Mesodermal cell (in vitro differentiated cells): ENCODE data around the gene LRRC4C.

Experiments
- H3K27ac ChIP-seq: 2 replicates; pipeline ENCODE4 v1.7.0; 2013; ENCODE audit warnings: mild to moderate bottlenecking, low read depth, low read length, moderate library complexity; ENCODE audit not compliant: severe bottlenecking
- H3K36me3 ChIP-seq: 2 replicates; pipeline ENCODE4 v1.7.1; 2013; ENCODE audit warnings: mild to moderate bottlenecking, low read length, moderate library complexity; ENCODE audit not compliant: control insufficient read depth, insufficient read depth
- H3K4me1 ChIP-seq: one replicate; pipeline ENCODE4 v1.7.1; 2013; ENCODE audit warnings: mild to moderate bottlenecking, low read length; ENCODE audit not compliant: insufficient read depth, control insufficient read depth, poor library complexity, severe bottlenecking
- H3K4me3 ChIP-seq: 2 replicates; pipeline ENCODE4 v1.7.0; 2013; ENCODE audit warnings: low read length, control low read depth, mild to moderate bottlenecking; ENCODE audit not compliant: insufficient read depth, poor library complexity, severe bottlenecking; ENCODE audit errors: extremely low read depth
- H3K9me3 ChIP-seq: 2 replicates; pipeline ENCODE4 v1.7.1; 2013; ENCODE audit warnings: mild to moderate bottlenecking, low read length, moderate library complexity; ENCODE audit not compliant: control insufficient read depth
- WGBS, 2 experiments: methylation state at CpG; one replicate each; pipeline ENCODE4 v1.1.5; 2013; ENCODE audit warnings: missing lambda C conversion rate in 2 of 2; ENCODE audit not compliant: insufficient coverage in 2 of 2; 5-methylcytosine and 5-hydroxymethylcytosine counted together

LRRC4C gene

DNA sequence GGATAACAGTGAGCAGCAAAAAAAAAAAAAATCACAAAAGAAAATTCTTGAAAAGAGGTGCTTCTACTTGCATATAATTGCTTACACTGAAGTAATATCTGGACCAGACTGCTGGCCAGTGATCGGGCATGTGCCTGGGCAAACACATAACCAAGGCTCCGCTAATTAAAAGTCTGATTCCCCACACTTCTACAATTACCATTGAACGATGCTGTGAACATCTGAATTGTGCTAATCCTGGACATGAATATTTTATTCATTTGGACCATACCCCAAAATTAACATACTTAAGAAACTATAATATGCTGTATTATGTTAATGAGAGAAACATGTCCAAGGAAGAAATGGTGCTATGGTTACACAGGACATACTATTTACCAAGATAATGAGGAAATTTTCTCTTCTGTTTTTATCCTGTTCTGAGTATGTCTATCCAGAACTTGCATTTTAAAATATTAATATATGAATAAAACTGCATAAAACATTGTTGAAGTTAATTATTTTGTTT lies 69.8 kb downstream of the LRRC4C start:
- Histone ChIP-seq H3K36me3 (no peaks in the 10 kb centered on the region), H3K4me1 (peaks cover 13% of the 10 kb centered on the region), H3K4me3 (no peak overlapping the region), H3K27ac (no peak overlapping the region), H3K9me3 (no peaks in the 10 kb centered on the region)
- WGBS, 2 experiments, result 60 to 90% methylated on average over 1 of the region's 3 CpGs

GRCh38 chr11:41384329-41384728 lies 75.1 kb downstream of the LRRC4C start:
- no CpG with 5 or more reads among the region's 1 CpG for WGBS, 2 experiments
- H3K4me1 ChIP-seq, result peaks cover 7% of the 10 kb centered on the region

GRCh38 chr11:41383768-41384167 lies 75.7 kb downstream of the LRRC4C start:
- Histone ChIP-seq H3K9me3 (no peaks in the 10 kb centered on the region), H3K4me3 (no peak overlapping the region), H3K27ac (no peak overlapping the region), H3K4me1 (peaks cover 7% of the 10 kb centered on the region), H3K36me3 (no peaks in the 10 kb centered on the region)
- 94% methylated on average over 2 of the region's 3 CpGs; no CpG with 5 or more reads in 1 of the 2 experiments for WGBS, 2 experiments

More at GRCh38 chr11:41384329-41384728, 75.1 kb downstream of the LRRC4C start:
- Histone ChIP-seq H3K9me3 (no peaks in the 10 kb centered on the region), H3K4me3 (no peak overlapping the region), H3K27ac (no peak overlapping the region), H3K36me3 (no peaks in the 10 kb centered on the region)

DNA sequence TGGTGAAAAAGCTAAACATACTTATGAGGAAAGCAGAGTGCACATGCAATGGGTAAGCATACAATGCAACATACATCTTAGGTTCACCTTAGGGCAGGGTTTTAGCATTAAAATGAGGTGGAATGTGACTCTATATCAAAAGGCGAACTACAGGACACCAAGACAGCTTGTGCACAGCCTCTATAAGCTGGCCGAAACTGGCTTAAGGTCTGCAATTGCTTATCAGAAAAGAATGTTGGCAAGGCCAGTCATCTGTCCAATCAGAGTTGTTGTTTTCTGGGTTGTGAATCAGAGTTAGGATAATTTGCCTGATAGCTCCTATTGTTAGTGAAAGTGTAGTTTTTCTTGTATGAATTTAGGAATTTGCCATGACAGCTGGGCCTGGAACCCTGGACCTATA lies 76.5 kb downstream of the LRRC4C start:
- H3K4me1 ChIP-seq, result peaks cover 7% of the 10 kb centered on the region
- no peak overlapping the region for H3K4me3 ChIP-seq
- WGBS, 2 experiments, result 81 to 95% methylated on average over 2 of the region's 2 CpGs
- peak overlapping the region; percentile 3 for H3K27ac ChIP-seq
- H3K36me3 ChIP-seq, result no peaks in the 10 kb centered on the region
- H3K9me3 ChIP-seq, result no peaks in the 10 kb centered on the region

- Histone ChIP-seq H3K4me1 (peaks cover 7% of the 10 kb centered on the region), H3K36me3 (no peaks in the 10 kb centered on the region), H3K9me3 (no peaks in the 10 kb centered on the region), H3K27ac (no peak overlapping the region), H3K4me3 (no peak overlapping the region)
Measured at GRCh38 chr11:41379084-41379483, 80.4 kb downstream of the LRRC4C start.

GRCh38 chr11:41377709-41378394 lies 81.6 kb downstream of the LRRC4C start:
- 95 to 100% methylated on average over 1 to 4 of the region's 7 CpGs for WGBS, 2 experiments
- no peaks in the 10 kb centered on the region for H3K36me3 ChIP-seq
- peaks cover 3% of the 10 kb centered on the region for H3K4me1 ChIP-seq
- no peaks in the 10 kb centered on the region for H3K9me3 ChIP-seq
- no peak overlapping the region for H3K27ac ChIP-seq
- H3K4me3 ChIP-seq, result no peak overlapping the region

- no peaks in the 10 kb centered on the region for H3K36me3 ChIP-seq
- H3K4me1 ChIP-seq, result no peaks in the 10 kb centered on the region
Measured at GRCh38 chr11:41351825-41352224, 107.6 kb downstream of the LRRC4C start.

DNA sequence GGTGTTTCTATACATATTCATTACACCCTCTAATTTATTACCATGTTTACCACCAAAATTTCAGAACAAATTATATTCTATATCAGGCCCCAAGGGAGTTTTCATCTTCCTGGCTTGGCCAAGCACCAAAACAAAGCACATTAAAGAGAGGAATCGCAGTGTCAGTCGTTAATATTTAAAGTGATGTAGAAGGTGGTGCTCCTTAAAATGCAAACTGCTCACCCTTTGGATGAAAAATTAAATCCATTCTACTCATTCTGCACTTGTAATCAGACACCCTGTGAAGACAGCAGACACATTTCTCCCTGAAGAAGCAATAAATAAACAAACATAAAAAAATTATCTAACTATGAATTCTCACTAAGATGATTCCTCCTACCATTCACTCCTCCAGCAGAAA lies 113.4 kb downstream of the LRRC4C start:
- H3K4me3 ChIP-seq, result no peak overlapping the region
- H3K27ac ChIP-seq, result no peak overlapping the region
- no CpG with 5 or more reads among the region's 2 CpGs for WGBS, 2 experiments
- H3K36me3 ChIP-seq, result no peaks in the 10 kb centered on the region
- H3K4me1 ChIP-seq, result no peaks in the 10 kb centered on the region
- H3K9me3 ChIP-seq, result no peaks in the 10 kb centered on the region

More at GRCh38 chr11:41351825-41352224, 107.6 kb downstream of the LRRC4C start:
- H3K27ac ChIP-seq, result no peak overlapping the region
- H3K4me3 ChIP-seq, result no peak overlapping the region
- 80 to 88% methylated on average over 1 of the region's 2 CpGs for WGBS, 2 experiments
- H3K9me3 ChIP-seq, result no peaks in the 10 kb centered on the region

- Histone ChIP-seq H3K9me3 (no peaks in the 10 kb centered on the region), H3K36me3 (no peaks in the 10 kb centered on the region), H3K4me3 (no peak overlapping the region), H3K27ac (no peak overlapping the region), H3K4me1 (no peaks in the 10 kb centered on the region)
- WGBS, 2 experiments, result 60 to 71% methylated on average over 1 of the region's 7 CpGs
Measured at GRCh38 chr11:41334007-41334933, 125.2 kb downstream of the LRRC4C start.

- WGBS, 2 experiments, result no CpG with 5 or more reads among the region's 1 CpG
- no peaks in the 10 kb centered on the region for H3K4me1 ChIP-seq
- no peak overlapping the region for H3K27ac ChIP-seq
- no peaks in the 10 kb centered on the region for H3K9me3 ChIP-seq
- H3K36me3 ChIP-seq, result no peaks in the 10 kb centered on the region
- H3K4me3 ChIP-seq, result no peak overlapping the region
Measured at GRCh38 chr11:41333357-41333756, 126.1 kb downstream of the LRRC4C start.
